Measurements from ENCODE around the gene C2orf68.

DNA sequence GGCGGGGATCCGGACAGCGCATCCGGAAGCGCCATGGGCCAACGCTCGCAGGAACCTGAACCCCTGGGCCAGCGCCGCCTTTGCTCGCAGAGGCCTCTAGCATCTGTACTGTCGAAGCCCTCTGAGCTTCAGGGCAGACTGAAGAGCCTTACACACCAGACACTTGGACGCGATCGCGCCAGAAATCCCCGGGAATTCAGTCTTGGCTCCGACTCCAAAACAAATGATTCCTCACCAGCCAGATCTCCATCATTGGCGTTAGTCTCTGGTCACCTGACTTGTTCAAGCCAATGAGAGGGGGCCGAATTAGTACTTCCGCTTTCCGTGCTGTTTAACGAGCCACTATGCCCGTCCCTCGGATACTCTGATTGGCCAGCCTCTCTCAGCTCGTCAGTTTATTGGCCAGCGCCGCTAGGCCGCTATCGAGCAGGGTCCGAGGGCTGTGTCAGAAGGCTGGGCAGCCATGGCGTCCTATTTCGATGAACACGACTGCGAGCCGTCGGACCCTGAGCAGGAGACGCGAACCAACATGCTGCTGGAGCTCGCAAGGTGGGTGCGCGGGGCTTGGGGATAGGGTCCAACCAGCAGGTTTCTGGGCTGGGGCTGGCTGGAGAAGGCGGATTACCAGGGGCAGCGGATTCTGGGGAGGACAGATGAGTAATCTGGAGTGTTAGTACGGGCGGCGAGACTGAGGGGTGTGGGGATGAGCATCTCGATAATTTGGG lies 16.4 kb downstream of the C2orf68 start, which contains the start of gene RNF181:
- TF ChIP-seq POLR2A (IDR thresholded peaks at IDR 0.05; ENCODE audit: low read depth) (peak; percentile 80), POLR2AphosphoS5 (IDR thresholded peaks at IDR 0.05) (peak; percentile 87 to 97)
- TF ChIP-seq, protein P1, sequence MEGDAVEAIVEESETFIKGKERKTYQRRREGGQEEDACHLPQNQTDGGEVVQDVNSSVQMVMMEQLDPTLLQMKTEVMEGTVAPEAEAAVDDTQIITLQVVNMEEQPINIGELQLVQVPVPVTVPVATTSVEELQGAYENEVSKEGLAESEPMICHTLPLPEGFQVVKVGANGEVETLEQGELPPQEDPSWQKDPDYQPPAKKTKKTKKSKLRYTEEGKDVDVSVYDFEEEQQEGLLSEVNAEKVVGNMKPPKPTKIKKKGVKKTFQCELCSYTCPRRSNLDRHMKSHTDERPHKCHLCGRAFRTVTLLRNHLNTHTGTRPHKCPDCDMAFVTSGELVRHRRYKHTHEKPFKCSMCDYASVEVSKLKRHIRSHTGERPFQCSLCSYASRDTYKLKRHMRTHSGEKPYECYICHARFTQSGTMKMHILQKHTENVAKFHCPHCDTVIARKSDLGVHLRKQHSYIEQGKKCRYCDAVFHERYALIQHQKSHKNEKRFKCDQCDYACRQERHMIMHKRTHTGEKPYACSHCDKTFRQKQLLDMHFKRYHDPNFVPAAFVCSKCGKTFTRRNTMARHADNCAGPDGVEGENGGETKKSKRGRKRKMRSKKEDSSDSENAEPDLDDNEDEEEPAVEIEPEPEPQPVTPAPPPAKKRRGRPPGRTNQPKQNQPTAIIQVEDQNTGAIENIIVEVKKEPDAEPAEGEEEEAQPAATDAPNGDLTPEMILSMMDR (IDR thresholded peaks at IDR 0.05) = no peak
